Activated CD4-positive, alpha-beta T cell treated with anti-CD3 and anti-CD28 coated beads for 24 hours (primary cell): ENCODE results near the gene SPCS3.
A peak's percentile ranks its signal among the peaks of the same experiment; 100 is the strongest.
"Not testable (repeated sequence)": the region's sequence is repeated elsewhere in the genome, so short reads cannot be mapped to it uniquely, and the experiment has no call there.

Experiments used
- DNase-seq, 2 donors: peaks; one replicate each; pipeline ENCODE4 v3.0.0-alpha.2; 2020; ENCODE audit warnings: low read depth in 2 of 2

The SPCS3 gene

GRCh38 chr4:176319704-176320339 lies at the start of gene SPCS3:
Gene SPCS3 (plus strand): TSS chr4:176319966. CDS start chr4:176320077, 111 bp downstream.
- DNase-seq, result peak; percentile 89 to 92

GRCh38 chr4:176270669-176271068 lies 49.1 kb upstream of the SPCS3 start:
- no peak for DNase-seq

- no peak for DNase-seq
Measured at GRCh38 chr4:176271749-176272148, 48.0 kb upstream of the SPCS3 start.

GRCh38 chr4:176272799-176273198 lies 47.0 kb upstream of the SPCS3 start:
- DNase-seq, result no peak

- no peak for DNase-seq
Measured at GRCh38 chr4:176273736-176274135, 46.0 kb upstream of the SPCS3 start.

GRCh38 chr4:176274441-176274840 lies 45.3 kb upstream of the SPCS3 start:
- DNase-seq, result no peak

GRCh38 chr4:176276710-176277109 lies 43.1 kb upstream of the SPCS3 start:
- no peak for DNase-seq

- DNase-seq, result peak in 1 of 2 donors; percentile 1
Measured at GRCh38 chr4:176277162-176277904, 42.4 kb upstream of the SPCS3 start.

- DNase-seq, result not testable (repeated sequence)
Measured at GRCh38 chr4:176279560-176279959, 40.2 kb upstream of the SPCS3 start.

- DNase-seq, result no peak
Measured at GRCh38 chr4:176286728-176287127, 33.0 kb upstream of the SPCS3 start.

- no peak for DNase-seq
Measured at GRCh38 chr4:176287546-176287945, 32.2 kb upstream of the SPCS3 start.

- DNase-seq, result no peak
Measured at GRCh38 chr4:176288020-176288419, 31.7 kb upstream of the SPCS3 start.

GRCh38 chr4:176289561-176289960 lies 30.2 kb upstream of the SPCS3 start:
- no peak for DNase-seq

- DNase-seq, result no peak
Measured at GRCh38 chr4:176290520-176290919, 29.2 kb upstream of the SPCS3 start.

- DNase-seq, result no peak
Measured at GRCh38 chr4:176291748-176292147, 28.0 kb upstream of the SPCS3 start.

- no peak for DNase-seq
Measured at GRCh38 chr4:176292920-176293319, 26.8 kb upstream of the SPCS3 start.

GRCh38 chr4:176293660-176294059 lies 26.1 kb upstream of the SPCS3 start:
- no peak for DNase-seq

- DNase-seq, result not testable (repeated sequence)
Measured at GRCh38 chr4:176295907-176296306, 23.9 kb upstream of the SPCS3 start.

GRCh38 chr4:176298664-176299063 lies 21.1 kb upstream of the SPCS3 start:
- no peak for DNase-seq

GRCh38 chr4:176300036-176300435 lies 19.7 kb upstream of the SPCS3 start:
- DNase-seq, result no peak

- no peak for DNase-seq
Measured at GRCh38 chr4:176300565-176300964, 19.2 kb upstream of the SPCS3 start.

- no peak for DNase-seq
Measured at GRCh38 chr4:176302283-176303275, 17.2 kb upstream of the SPCS3 start.
